Inferior parietal cortex (tissue), 1 donor: Measurements from ENCODE around the gene CAMTA1.

ENCODE experiments used
- DNase-seq: peaks from one replicate; pipeline ENCODE4 v3.0.0-alpha.2; 2016; ENCODE audit errors: extremely low spot score

Gene CAMTA1

GRCh38 chr1:6958407-6959030, 173.3 kb downstream of the CAMTA1 start:
- no peak for DNase-seq

- no peak for DNase-seq
Observed at GRCh38 chr1:6959491-6959890, 174.2 kb downstream of the CAMTA1 start.

- no peak for DNase-seq
Observed at GRCh38 chr1:6960291-6960811, 175.1 kb downstream of the CAMTA1 start.

GRCh38 chr1:6960860-6961259, 175.6 kb downstream of the CAMTA1 start:
- DNase-seq, result no peak

- no peak for DNase-seq
Observed at GRCh38 chr1:6961289-6961688, 176.0 kb downstream of the CAMTA1 start.

- no peak for DNase-seq
Observed at GRCh38 chr1:6961905-6962477, 176.7 kb downstream of the CAMTA1 start.

GRCh38 chr1:6962478-6962995, 177.3 kb downstream of the CAMTA1 start:
- DNase-seq, result no peak

- no peak for DNase-seq
Observed at GRCh38 chr1:6962996-6963911, 178.0 kb downstream of the CAMTA1 start.

- DNase-seq, result no peak
Observed at GRCh38 chr1:6963912-6964307, 178.7 kb downstream of the CAMTA1 start.

- no peak for DNase-seq
Observed at GRCh38 chr1:6965083-6965934, 180.1 kb downstream of the CAMTA1 start.

GRCh38 chr1:6965935-6966241, 180.6 kb downstream of the CAMTA1 start:
- no peak for DNase-seq

GRCh38 chr1:6966326-6966725, 181.1 kb downstream of the CAMTA1 start:
- no peak for DNase-seq

- DNase-seq, result no peak
Observed at GRCh38 chr1:6967431-6968111, 182.3 kb downstream of the CAMTA1 start.

- no peak for DNase-seq
Observed at GRCh38 chr1:6969106-6969505, 183.9 kb downstream of the CAMTA1 start.

GRCh38 chr1:6969762-6970161, 184.5 kb downstream of the CAMTA1 start:
- no peak for DNase-seq

- no peak for DNase-seq
Observed at GRCh38 chr1:6970221-6970620, 185.0 kb downstream of the CAMTA1 start.

- DNase-seq, result no peak
Observed at GRCh38 chr1:6971048-6971447, 185.8 kb downstream of the CAMTA1 start.

GRCh38 chr1:6971699-6972098, 186.4 kb downstream of the CAMTA1 start:
- no peak for DNase-seq

GRCh38 chr1:6972399-6972798, 187.1 kb downstream of the CAMTA1 start:
- no peak for DNase-seq

- no peak for DNase-seq
Observed at GRCh38 chr1:6975331-6976043, 190.2 kb downstream of the CAMTA1 start.

- DNase-seq, result no peak
Observed at GRCh38 chr1:6976044-6976375, 190.8 kb downstream of the CAMTA1 start.
